ENCODE results near the gene SUDS3. TPM values are rescaled to one million over a fixed set of nuclear protein-coding genes. Genes with fewer than 3 reads are reported as not detected.
"Not testable (repeated sequence)": the region's sequence is repeated elsewhere in the genome, so short reads cannot be mapped to it uniquely, and the experiment has no call there.

SUDS3 gene
- total RNA-seq, result 18.3 and 26.2 TPM in 2 replicates

- peak; percentile 84 to 86 for DNase-seq (ENCODE audit: low read depth in 2 of 2)
Measured at GRCh38 chr12:118376089-118377020, at the start of gene SUDS3. TSS of gene SUDS3 (plus strand) at chr12:118376555. CDS start at chr12:118376692, 137 bp downstream.

GRCh38 chr12:118326991-118327390 lies 49.4 kb upstream of the SUDS3 start:
- DNase-seq (ENCODE audit: low read depth in 2 of 2), result no peak

GRCh38 chr12:118327391-118327790 lies 49.0 kb upstream of the SUDS3 start:
- DNase-seq (ENCODE audit: low read depth in 2 of 2), result no peak

- no peak for DNase-seq (ENCODE audit: low read depth in 2 of 2)
Measured at GRCh38 chr12:118328486-118329330, 47.6 kb upstream of the SUDS3 start.

- peak; percentile 68 to 88 for DNase-seq (ENCODE audit: low read depth in 2 of 2)
Measured at GRCh38 chr12:118330421-118331018, 45.8 kb upstream of the SUDS3 start.

GRCh38 chr12:118332511-118332910 lies 43.8 kb upstream of the SUDS3 start:
- peak in 1 of 2 donors; percentile 18 for DNase-seq (ENCODE audit: low read depth in 2 of 2)

- no peak for DNase-seq (ENCODE audit: low read depth in 2 of 2)
Measured at GRCh38 chr12:118334241-118334640, 42.1 kb upstream of the SUDS3 start.

- DNase-seq (ENCODE audit: low read depth in 2 of 2), result no peak
Measured at GRCh38 chr12:118334939-118335567, 41.3 kb upstream of the SUDS3 start.

- DNase-seq (ENCODE audit: low read depth in 2 of 2), result no peak
Measured at GRCh38 chr12:118336123-118336522, 40.2 kb upstream of the SUDS3 start.

- DNase-seq (ENCODE audit: low read depth in 2 of 2), result peak in 1 of 2 donors; percentile 79
Measured at GRCh38 chr12:118337194-118337838, 39.0 kb upstream of the SUDS3 start.

GRCh38 chr12:118342090-118342489 lies 34.3 kb upstream of the SUDS3 start:
- no peak for DNase-seq (ENCODE audit: low read depth in 2 of 2)

GRCh38 chr12:118344829-118345228 lies 31.5 kb upstream of the SUDS3 start:
- DNase-seq (ENCODE audit: low read depth in 2 of 2), result no peak

- no peak for DNase-seq (ENCODE audit: low read depth in 2 of 2)
Measured at GRCh38 chr12:118345355-118345754, 31.0 kb upstream of the SUDS3 start.

- DNase-seq (ENCODE audit: low read depth in 2 of 2), result no peak
Measured at GRCh38 chr12:118346895-118347294, 29.5 kb upstream of the SUDS3 start.

GRCh38 chr12:118347916-118348315 lies 28.4 kb upstream of the SUDS3 start:
- DNase-seq (ENCODE audit: low read depth in 2 of 2), result no peak

- no peak for DNase-seq (ENCODE audit: low read depth in 2 of 2)
Measured at GRCh38 chr12:118350908-118351559, 25.3 kb upstream of the SUDS3 start.

- DNase-seq (ENCODE audit: low read depth in 2 of 2), result no peak
Measured at GRCh38 chr12:118353721-118354120, 22.6 kb upstream of the SUDS3 start.

- not testable (repeated sequence) for DNase-seq (ENCODE audit: low read depth in 2 of 2)
Measured at GRCh38 chr12:118354503-118354902, 21.9 kb upstream of the SUDS3 start.

- no peak for DNase-seq (ENCODE audit: low read depth in 2 of 2)
Measured at GRCh38 chr12:118354903-118355302, 21.5 kb upstream of the SUDS3 start.

GRCh38 chr12:118355843-118356242 lies 20.5 kb upstream of the SUDS3 start:
- DNase-seq (ENCODE audit: low read depth in 2 of 2), result peak in 1 of 2 donors; percentile 14
